Mucosa of descending colon (tissue), 3 donors: ENCODE results near the gene SLC16A6. TPM values are rescaled to one million over a fixed set of nuclear protein-coding genes. Genes with fewer than 3 reads are reported as not detected.
"Not testable (repeated sequence)": the region's sequence is repeated elsewhere in the genome, so short reads cannot be mapped to it uniquely, and the experiment has no call there.

Source experiments
- ATAC-seq: fragments of 200-7000 bp; cut with Tn5 transposase; one replicate; pipeline ENCODE4 v1.9.1; 2020; ENCODE audit warnings: mild to moderate bottlenecking, moderate library complexity
- DNase-seq, 3 donors: peaks; one replicate each; pipeline ENCODE4 v3.0.0-alpha.2; 2020
- H3K36me3 ChIP-seq: fragments of 200-600 bp; one replicate; pipeline ENCODE4 v1.8.0; 2021; ENCODE audit warnings: low read depth, mild to moderate bottlenecking
- H3K4me1 ChIP-seq: fragments of 200-600 bp; one replicate; pipeline ENCODE4 v1.8.0; 2021; ENCODE audit warnings: low read depth, mild to moderate bottlenecking
- H3K4me3 ChIP-seq: fragments of 200-600 bp; one replicate; pipeline ENCODE4 v1.8.0; 2021; ENCODE audit warnings: mild to moderate bottlenecking
- H3K9me3 ChIP-seq: fragments of 200-600 bp; one replicate; pipeline ENCODE4 v1.8.0; 2021; ENCODE audit warnings: mild to moderate bottlenecking
- CTCF ChIP-seq: fragments of 200-600 bp; IDR thresholded peaks from one replicate; pipeline ENCODE4 v1.8.0; 2022; ENCODE audit warnings: antibody characterized with exemption, mild to moderate bottlenecking
- intact Hi-C, 2 donors: fragments of 100-400 bp; cut with DNase I in 1 of 2; cut with micrococcal nuclease in 1 of 2; formaldehyde crosslinking; loops; one replicate each; pipeline versions ENCODE4 v1.11.0 to v1.11.1; 2022; cut with DNase I, micrococcal nuclease
- total RNA-seq, 3 donors: library from RNA; stranded (reverse); fragmentation: NEBNext Ultra II Directional in 2 of 3; extraction: Animal tissue kit (Norgen Biotek cat#: 25700) in 2 of 3; gene quantifications; one replicate each; pipeline versions ENCODE4 v1.2.1 to v1.2.4, GENCODE V29; 2021 to 2023
- donor health status: DM: no; HTN: no; CAD: no; lungs with moderate emphysema.
- donor health status: DM: no; HTN: no; CAD: no.
- donor health status: DM: no; HTN: yes; CAD: no.

The SLC16A6 gene
- total RNA-seq, 3 donors from 2014 or later: 0.14 to 0.47 (median 0.34) TPM

GRCh38 chr17:68246271-68247028 lies 44.5 kb downstream of the SLC16A6 start:
- intact Hi-C loops: no loop called here
- Histone ChIP-seq H3K4me3 (no peak overlapping the region), H3K9me3 (no peaks in the 10 kb centered on the region), H3K36me3 (no peaks in the 10 kb centered on the region), H3K4me1 (peaks cover 11% of the 10 kb centered on the region)
- ATAC-seq: no peak
- peak; percentile 31 to 70 (median 54) for DNase-seq
- TF ChIP-seq CTCF: no peak

GRCh38 chr17:68239632-68240366 lies 51.1 kb downstream of the SLC16A6 start:
- no peak for TF ChIP-seq CTCF
- ATAC-seq: no peak
- H3K36me3 ChIP-seq: no peaks in the 10 kb centered on the region
- H3K9me3 ChIP-seq: no peaks in the 10 kb centered on the region
- no peak for DNase-seq
- intact Hi-C loops: no loop called here
- H3K4me3 ChIP-seq: no peak overlapping the region
- H3K4me1 ChIP-seq: no peaks in the 10 kb centered on the region

GRCh38 chr17:68238871-68239253 lies 52.1 kb downstream of the SLC16A6 start:
- no peak for TF ChIP-seq CTCF
- H3K4me3 ChIP-seq: no peak overlapping the region
- no peaks in the 10 kb centered on the region for H3K4me1 ChIP-seq
- peak; percentile 49 for ATAC-seq
- no peaks in the 10 kb centered on the region for H3K36me3 ChIP-seq
- DNase-seq: no peak
- H3K9me3 ChIP-seq: no peaks in the 10 kb centered on the region
- intact Hi-C loops: no loop called here

GRCh38 chr17:68238164-68238870 lies 52.6 kb downstream of the SLC16A6 start:
- no peaks in the 10 kb centered on the region for H3K36me3 ChIP-seq
- no peaks in the 10 kb centered on the region for H3K4me1 ChIP-seq
- no peaks in the 10 kb centered on the region for H3K9me3 ChIP-seq
- DNase-seq (no peak), ATAC-seq (no peak)
- no peak overlapping the region for H3K4me3 ChIP-seq
- TF ChIP-seq CTCF: no peak
- intact Hi-C loops: no loop called here

GRCh38 chr17:68237369-68238163 lies 53.4 kb downstream of the SLC16A6 start:
- H3K36me3 ChIP-seq, H3K4me1 ChIP-seq, H3K4me3 ChIP-seq, H3K9me3 ChIP-seq, intact Hi-C loops: not testable (repeated sequence)
- DNase-seq: peak; percentile 51 to 73 (median 63)
- ATAC-seq: peak; percentile 85

GRCh38 chr17:68235336-68235791 lies 55.6 kb downstream of the SLC16A6 start:
- intact Hi-C loops, H3K4me1 ChIP-seq, H3K9me3 ChIP-seq, H3K4me3 ChIP-seq, ATAC-seq, H3K36me3 ChIP-seq, DNase-seq: not testable (repeated sequence)

- DNase-seq: peak in 1 of 3 donors; percentile 50
- intact Hi-C loops: not testable (repeated sequence)
Measured at GRCh38 chr17:68234726-68235335, 56.1 kb downstream of the SLC16A6 start.

GRCh38 chr17:68232741-68233140 lies 58.2 kb downstream of the SLC16A6 start:
- ATAC-seq: peak; percentile 4
- DNase-seq, intact Hi-C loops, H3K4me1 ChIP-seq, H3K9me3 ChIP-seq, H3K36me3 ChIP-seq, H3K4me3 ChIP-seq: not testable (repeated sequence)

More at GRCh38 chr17:68234726-68235335, 56.1 kb downstream of the SLC16A6 start:
- not testable (repeated sequence) for H3K4me3 ChIP-seq, H3K36me3 ChIP-seq, H3K4me1 ChIP-seq, H3K9me3 ChIP-seq
- ATAC-seq: peak; percentile 49
